NK-92 (cell line): ENCODE results near the gene DUSP6.
"Not testable (repeated sequence)": the region's sequence is repeated elsewhere in the genome, so short reads cannot be mapped to it uniquely, and the experiment has no call there.

Experiments used
- DNase-seq: peaks from one replicate; lab custom pipeline; 2025; ENCODE audit not compliant: unreplicated experiment; lab: John Stamatoyannopoulos, UW

Gene DUSP6

GRCh38 chr12:89351489-89352241 is 636 bp downstream of the DUSP6 start:
- DNase-seq: no peak

GRCh38 chr12:89350630-89351488 is 1.4 kb downstream of the DUSP6 start:
- no peak for DNase-seq

GRCh38 chr12:89350260-89350629 is 2.1 kb downstream of the DUSP6 start:
- no peak for DNase-seq

GRCh38 chr12:89349814-89350213 is 2.5 kb downstream of the DUSP6 start:
- no peak for DNase-seq

GRCh38 chr12:89348894-89349699 is 3.2 kb downstream of the DUSP6 start:
- no peak for DNase-seq

- no peak for DNase-seq
Measured at GRCh38 chr12:89347325-89347829, 4.9 kb downstream of the DUSP6 start.

- DNase-seq: no peak
Measured at GRCh38 chr12:89346741-89347324, 5.5 kb downstream of the DUSP6 start.

- no peak for DNase-seq
Measured at GRCh38 chr12:89345830-89346740, 6.2 kb downstream of the DUSP6 start.

DNA sequence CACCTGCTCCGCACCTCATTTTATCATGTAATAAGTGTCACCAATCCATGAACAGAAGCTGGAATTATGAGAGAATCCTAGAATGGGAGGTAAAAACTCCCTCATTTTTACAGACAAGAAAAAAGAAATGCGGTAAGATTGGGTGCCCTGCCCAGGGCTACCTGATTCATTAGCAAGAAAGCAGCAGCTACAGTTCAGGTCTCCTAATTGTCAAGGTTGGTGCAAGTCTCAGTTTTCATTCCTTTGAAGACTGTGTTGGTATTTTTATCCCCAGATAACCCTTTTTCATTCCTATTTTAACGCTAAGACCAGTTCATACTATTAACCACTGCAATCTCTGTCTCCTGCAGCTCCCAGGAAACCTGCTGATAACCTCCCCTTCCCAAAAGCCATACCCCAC is 6.9 kb downstream of the DUSP6 start:
- DNase-seq: no peak

DNA sequence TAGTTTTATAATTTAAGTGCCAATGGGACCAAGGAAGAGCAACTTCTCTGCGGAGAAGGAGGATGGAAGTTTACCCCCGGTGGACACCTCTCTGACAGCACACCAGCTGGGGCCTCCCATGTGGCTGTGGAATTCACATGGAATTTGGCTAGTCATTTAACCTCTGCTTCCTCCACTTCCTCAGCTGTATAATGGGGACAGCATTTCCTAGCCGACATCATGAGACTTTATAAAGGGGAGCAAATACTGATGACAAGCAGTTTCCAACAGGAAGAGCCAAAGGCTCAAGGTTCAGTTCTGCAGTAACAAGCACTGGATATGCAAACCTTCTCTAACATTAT is 7.5 kb downstream of the DUSP6 start:
- DNase-seq: no peak

GRCh38 chr12:89344043-89344861 is 8.0 kb downstream of the DUSP6 start:
- no peak for DNase-seq

- no peak for DNase-seq
Measured at GRCh38 chr12:89343127-89343526, 9.2 kb downstream of the DUSP6 start.

DNA sequence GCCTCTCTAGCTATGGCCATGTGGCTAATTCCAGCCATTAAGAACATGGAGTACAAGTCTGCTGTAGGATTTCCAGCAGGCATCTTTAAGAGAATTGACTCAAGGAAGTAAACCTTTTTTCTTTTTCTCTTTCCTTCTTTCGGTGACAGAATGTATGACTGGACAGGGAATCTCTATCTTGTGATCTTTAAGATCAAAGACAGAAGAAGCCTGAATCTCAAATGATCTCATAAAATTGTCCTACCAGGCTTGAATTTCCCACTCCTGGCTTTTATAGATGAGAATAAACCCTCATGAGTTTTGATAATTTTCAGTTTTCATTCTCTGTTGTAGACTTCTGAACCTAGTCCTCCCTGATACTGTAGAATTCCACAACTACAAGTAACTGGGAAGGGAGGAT is 11.4 kb downstream of the DUSP6 start:
- peak; percentile 1 for DNase-seq

DNA sequence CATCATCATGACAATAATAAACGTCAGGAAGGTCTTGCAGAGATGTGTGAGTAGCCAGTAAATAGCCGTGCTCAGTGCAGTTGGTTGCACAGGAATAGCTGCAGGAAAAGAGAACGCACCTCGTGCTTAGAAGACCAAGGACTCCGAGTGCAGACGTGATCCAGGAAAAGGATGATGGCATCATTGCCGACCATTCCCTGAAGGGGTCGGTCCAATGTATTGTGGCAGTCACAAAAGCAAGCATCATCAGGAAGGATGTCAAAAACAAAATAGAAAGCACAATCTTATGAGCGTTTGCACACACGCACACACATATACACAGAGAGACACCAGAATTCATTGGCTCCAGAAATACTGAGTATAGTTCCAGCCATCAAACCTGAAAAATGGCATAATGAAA is 12.8 kb downstream of the DUSP6 start:
- no peak for DNase-seq

DNA sequence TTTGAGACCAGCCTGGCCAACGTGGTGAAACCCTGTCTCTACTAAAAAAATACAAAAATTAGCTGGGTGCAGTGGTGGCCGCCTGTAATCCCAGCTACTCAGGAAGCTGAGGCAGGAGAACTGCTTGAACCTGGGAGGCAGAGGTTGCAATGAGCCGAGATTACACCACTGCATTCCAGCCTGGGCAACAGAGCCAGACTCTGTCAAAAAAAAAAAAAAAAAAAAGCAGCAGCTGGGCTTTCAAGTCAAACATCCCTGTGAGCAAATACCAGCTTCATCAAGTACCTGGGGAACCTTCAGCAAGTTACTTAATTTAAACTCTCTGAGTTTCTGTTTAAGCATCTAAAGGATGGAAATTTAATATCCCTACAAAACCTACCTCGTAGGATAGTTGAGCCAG is 15.2 kb downstream of the DUSP6 start:
- DNase-seq: not testable (repeated sequence)

GRCh38 chr12:89335452-89336244 is 16.7 kb downstream of the DUSP6 start:
- no peak for DNase-seq

- no peak for DNase-seq
Measured at GRCh38 chr12:89334548-89335169, 17.6 kb downstream of the DUSP6 start.
